HG03159 (cell line): ENCODE measurements around the gene EPHA8.

Source experiments
- ATAC-seq: cut with Tn5 transposase; IDR thresholded peaks from one replicate; pipeline ENCODE4 v1.9.1; 2021; ENCODE audit warnings: mild to moderate bottlenecking, moderate library complexity; ENCODE audit not compliant: unreplicated experiment

EPHA8 gene

DNA sequence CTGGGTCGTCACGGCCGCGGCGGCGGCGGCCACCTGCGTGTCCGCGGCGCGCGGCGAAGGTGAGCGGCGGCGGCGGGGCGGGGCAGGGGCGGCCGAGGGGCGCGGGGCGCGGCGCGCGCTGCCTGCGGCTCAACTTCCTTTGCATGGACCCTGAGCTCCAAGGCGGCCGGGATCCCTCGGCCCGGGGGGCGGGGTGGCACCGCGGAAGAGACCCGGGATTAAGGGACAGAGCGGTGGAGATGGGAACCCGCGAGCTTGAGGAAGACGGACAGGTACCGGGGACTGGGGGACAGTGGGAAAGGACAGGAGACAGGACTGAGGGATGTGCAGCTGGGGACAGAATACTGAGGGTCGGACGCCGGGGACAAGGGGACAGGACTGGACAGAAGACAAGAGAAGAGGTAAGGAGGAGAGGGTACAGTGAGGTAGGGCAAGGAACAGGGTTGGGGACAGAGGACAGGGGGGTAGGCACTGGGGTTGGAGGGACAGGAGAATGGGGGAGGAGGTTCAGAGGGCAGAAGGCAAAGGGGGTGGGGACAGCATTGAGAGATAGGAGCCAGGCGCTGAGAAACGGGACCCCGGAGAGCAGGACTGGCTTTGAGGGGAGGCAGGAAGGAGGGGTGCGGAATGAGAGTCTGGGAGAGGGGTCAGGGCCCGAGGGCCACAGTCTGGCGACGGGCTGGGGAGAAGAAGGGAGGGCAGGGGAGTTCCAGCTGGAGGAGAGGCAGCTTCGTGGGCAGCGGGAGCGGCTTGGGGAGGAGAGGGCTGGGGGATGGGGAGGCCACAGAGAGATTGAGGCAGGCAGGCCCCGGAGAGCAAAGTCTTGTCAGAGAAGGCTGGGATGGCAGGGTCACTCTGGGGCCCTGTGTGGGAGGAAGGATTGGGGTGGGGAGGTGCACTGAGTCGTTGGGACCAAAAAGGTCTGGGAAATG, 648 bp downstream of the EPHA8 start:
- ATAC-seq = no peak

DNA sequence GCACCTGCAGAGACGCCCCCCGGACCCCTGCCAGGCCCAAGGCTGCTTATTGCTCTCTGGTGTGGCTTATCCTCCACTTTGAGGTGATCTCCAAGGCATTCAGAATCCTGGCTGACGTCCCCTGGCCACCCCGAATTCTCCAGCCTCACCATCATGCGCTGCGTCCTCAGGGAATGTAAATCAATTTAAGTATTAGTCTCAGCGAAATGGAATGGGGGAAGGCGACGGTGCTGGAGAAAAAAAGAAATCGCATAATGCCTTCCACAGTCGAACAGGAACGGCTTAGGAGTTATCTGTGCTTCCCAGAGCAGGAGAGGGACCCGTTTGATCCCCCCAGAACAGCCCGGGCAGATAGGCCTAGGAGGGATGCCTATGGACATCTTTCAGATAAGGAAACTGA, 2.9 kb downstream of the EPHA8 start:
- ATAC-seq = no peak

DNA sequence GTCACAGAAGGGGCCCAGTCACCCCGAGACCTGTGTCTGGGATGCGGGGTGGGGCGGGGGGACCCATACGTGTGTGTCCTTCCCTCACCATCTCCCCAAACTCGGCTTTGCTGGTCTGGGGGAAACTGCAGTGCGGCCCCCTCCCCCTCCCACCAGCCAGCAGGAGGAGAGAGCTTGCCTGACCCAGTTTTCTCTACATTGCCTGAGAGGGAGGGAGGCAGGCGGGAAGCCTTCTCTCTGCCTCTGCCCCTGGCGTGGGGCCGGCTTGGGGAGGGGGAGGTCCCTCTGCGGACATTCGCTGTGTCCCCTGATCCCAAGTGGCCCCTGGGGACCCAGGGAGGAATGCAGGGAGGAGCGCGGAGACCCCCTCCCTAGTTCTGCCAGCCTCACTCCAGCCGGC, 3.9 kb downstream of the EPHA8 start:
- no peak for ATAC-seq

DNA sequence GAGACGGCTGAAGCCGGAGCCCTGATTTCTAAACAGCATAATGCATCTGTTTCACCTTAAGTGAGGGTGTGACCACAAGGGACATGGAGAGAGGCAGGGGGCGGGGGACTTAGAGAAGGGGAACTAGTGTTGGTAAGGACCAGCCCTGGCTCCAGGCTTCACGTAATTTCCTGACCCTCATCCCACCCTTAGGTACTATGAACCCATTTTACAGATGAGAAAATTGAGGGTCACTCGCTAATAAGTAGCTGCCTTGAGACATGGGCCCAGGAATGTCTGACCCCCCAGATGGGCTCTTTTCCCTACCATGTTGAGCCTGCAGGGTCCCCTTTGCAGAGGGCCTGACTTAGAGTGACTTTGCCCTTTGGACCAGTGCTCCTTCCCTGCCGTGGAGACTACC, 4.7 kb downstream of the EPHA8 start:
- no peak for ATAC-seq

DNA sequence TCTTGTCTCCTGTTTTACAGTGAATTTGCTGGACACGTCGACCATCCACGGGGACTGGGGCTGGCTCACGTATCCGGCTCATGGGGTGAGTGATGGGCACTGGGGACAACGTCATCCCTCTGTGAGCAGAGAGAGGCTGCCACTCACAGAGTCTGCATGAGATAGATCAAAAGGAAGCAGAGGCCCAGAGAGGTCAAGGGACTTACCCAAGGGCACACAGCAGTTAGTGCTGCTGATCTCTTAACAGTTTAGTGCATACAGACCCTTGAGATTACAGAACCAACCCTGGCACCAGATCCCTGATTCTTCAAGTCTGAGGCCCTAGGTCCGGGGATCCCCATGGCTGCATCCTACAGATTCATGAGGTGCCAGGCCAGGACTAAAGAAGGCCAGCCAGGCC, 6.0 kb downstream of the EPHA8 start:
- no peak for ATAC-seq

DNA sequence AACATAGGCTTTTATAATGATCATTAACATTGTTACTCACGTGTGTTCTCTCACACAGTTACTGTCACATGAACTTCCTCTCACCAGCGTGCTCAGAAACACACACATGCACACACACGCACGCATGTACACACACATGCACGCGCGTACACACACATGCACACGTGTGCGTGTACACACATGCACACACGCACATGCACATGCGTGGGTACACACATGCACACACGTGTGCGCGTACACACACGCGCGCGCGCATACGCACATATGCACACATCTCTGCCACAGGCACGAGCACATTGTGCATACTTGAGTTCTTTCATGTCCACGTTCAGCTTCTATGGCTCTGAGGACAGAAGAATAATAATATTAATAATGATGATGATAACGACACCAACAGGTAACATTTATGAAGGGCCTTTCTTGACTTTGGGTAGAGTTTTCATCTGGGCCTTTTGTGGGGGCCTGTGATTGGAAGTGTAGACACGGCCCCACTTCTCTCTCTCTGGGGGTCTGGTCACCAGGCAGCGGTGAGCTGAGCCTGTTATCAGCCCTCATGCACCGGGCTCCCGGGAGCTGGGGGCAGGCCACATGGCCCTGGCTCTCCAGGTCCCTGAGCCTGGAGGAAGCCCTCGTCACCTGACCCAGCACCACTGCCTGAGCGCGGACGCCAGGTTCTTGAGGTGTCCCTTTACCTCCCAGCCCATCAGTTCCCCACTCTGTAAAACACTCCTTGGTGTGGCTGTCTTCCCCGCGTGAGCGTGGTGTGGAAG, 7.0 kb downstream of the EPHA8 start:
- ATAC-seq = no peak

DNA sequence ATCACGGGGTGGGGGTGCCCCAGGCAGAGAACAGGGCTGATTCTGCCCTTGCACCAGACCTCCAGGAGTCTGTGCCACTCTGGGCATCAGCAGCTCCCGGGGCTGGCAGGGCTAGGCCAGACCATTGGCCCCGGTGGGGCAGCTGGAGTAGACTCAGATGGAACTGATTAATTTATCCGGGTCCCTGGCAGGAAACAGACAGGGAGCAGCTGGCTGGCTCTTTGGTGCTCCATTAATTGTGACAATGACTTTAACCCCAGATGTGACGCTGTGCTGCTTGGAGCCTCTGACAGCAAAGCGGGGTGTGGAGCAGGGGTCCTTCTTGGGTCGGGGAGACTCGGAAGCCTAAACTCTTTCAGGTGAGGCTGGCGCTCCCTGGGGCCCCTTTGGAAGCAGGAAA, 9.5 kb downstream of the EPHA8 start:
- no peak for ATAC-seq

DNA sequence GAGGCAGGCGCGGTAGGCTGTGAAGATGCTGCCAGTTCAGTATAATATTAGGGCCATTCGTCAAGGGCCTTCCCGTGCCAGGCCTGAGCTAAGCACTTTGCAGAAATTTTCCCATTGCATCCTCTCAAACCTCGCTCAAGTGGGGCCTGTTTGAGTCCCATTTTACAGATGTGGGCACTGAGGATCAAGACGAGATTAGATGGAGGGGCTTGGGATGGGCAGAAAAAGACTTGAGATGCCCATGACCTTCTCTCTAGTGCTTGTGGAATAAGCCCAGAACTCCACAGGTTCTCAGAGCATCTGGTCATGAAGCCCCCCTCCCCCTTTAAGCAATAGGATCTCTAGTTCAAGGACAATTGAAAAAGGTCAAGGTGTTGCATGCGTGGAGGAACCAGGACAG, 9.9 kb downstream of the EPHA8 start:
- no peak for ATAC-seq

DNA sequence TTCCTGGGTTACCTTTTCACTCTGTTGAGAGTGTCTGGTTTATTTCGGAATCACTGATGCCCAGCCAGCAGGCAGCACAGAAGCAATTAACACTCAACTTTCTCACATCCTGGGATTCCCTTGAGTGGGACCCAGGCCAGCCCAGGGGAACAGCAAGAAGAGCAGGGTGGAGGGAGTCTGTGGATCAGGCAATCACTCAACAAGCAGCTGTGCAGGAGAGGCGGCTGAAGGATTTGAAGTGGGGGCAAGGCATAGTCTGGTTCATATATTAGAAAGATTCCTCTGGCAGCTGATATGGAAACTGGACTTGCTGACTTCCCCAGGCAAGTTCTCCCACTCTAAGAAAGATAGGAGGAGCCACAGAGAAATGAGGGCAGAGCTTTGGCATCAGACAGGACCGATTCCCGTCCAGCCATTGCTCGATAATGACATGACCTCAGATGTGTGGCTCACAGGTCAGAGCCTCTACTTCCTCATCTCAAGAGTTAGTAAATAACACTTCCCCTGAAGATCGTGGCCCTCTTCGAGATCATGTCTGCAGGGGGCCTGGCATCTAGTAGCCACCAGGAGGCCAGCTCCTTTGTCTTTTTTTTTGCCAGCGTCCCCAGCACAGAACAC, 12.4 kb downstream of the EPHA8 start:
- ATAC-seq = no peak

DNA sequence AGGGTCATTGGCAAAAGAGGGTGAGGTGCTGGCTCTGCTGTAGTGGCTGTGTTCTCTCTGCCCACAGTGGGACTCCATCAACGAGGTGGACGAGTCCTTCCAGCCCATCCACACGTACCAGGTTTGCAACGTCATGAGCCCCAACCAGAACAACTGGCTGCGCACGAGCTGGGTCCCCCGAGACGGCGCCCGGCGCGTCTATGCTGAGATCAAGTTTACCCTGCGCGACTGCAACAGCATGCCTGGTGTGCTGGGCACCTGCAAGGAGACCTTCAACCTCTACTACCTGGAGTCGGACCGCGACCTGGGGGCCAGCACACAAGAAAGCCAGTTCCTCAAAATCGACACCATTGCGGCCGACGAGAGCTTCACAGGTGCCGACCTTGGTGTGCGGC, 12.9 kb downstream of the EPHA8 start:
- ATAC-seq = no peak

DNA sequence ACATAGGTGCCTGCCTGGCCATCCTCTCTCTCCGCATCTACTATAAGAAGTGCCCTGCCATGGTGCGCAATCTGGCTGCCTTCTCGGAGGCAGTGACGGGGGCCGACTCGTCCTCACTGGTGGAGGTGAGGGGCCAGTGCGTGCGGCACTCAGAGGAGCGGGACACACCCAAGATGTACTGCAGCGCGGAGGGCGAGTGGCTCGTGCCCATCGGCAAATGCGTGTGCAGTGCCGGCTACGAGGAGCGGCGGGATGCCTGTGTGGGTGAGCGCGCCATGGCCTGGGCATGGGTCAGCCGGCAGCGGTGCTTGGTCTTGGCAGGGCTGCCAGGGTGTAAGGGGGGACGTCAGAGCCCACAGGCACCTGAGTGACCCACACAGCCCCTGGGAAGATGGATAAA, 13.3 kb downstream of the EPHA8 start:
- no peak for ATAC-seq

DNA sequence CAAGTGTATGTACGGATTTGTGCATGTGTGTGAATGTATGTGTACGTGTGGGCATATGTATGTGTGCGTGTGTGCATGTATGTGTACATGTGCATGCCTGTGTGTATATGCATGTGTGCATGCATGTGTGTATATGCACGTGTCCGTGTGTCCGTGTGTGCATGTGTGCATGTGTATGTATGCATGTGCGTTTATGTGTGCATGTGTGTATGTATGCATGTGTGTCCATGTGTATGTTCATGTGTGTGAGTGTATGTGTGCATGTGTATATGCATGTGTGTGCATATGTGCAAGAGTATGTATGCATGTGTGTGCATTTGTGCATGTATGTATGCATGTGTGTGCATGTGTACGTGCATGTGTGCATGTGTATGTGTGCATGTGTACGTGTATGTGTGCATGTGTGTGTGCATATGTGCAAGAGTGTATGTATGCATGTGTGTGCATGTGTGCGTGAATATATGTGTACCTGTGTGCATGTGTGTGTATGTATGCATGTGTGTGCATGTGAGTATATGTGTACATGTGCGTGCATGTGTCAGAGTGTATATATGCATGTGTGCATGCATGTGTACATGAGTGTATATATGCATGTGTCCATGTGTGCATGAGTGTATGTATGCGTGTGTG, 15.6 kb downstream of the EPHA8 start:
- ATAC-seq = no peak

DNA sequence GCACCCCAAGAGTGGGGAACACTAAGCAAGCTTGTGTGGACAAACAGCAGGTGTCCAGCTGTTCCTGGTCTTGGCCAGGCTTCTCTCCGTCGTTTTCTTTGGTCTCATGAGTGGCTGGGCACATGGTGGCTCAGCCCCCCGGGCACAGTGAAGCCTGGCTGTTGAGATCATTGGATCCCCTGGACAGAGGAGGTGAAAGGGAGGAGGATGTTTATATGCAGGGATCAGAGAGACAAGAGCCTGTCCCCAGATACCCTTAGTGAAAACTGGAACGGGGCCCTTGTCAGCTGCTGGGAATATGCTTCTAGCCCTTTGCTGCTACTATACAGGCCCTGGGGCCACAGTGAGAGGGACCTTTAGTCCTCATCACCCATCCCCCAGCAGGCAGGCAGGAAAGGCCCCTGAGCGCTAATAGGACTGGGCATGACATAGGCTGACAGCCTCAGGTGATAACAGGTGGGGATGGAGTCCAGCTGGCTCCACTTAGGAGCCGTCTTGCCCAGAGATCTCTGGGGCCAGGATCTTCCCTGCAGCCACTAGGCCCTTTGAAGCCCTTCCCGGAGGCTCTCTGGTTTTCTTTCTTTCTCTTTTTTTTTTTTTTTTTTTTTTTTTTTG, 16.4 kb downstream of the EPHA8 start:
- ATAC-seq = no peak

DNA sequence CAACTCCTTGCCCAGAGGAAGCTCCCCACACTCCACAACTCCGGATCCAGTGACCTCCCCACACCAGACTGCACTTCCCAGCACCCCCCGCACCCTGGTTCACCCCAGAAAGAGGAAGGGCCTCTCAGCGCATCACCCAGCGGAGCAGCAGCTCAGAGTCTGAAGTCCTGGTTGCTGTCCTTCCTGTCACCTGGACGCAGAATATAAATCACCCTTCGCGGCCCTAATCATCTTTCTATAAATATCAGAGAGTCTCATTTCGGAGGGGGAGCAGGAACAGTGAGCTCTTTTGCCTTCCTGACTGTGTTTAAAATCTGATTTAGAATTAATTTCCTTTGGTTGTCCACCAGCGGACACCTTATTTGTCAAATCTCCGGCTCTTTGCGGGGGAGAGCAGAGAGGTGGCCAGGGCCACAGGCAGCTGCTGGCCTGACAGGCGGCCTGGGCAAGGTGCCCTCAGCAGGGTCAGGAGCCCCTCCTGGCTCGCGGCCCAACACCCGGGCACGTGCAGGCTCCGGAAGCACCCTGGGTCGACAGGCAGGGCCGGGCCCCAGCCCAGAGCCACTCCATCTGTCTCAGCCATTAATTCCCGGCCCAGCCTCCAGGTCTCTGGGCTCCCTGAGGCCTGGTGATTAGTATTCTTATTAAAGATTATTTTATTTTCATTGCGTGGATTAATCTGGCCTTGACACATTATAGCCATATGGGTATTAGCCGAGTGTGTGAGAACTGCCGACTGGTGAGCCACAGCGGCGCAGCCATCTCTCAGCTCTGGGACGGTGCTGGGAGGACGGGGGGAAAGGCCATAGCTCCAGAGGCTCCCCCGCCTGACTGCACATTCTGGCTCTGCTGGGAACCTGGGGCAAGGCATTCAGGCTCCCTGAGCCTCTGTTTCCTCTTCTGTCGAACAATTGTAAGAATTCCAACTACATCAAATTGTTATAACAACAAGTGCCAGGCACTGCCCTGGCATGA, 19.7 kb downstream of the EPHA8 start:
- ATAC-seq = no peak

DNA sequence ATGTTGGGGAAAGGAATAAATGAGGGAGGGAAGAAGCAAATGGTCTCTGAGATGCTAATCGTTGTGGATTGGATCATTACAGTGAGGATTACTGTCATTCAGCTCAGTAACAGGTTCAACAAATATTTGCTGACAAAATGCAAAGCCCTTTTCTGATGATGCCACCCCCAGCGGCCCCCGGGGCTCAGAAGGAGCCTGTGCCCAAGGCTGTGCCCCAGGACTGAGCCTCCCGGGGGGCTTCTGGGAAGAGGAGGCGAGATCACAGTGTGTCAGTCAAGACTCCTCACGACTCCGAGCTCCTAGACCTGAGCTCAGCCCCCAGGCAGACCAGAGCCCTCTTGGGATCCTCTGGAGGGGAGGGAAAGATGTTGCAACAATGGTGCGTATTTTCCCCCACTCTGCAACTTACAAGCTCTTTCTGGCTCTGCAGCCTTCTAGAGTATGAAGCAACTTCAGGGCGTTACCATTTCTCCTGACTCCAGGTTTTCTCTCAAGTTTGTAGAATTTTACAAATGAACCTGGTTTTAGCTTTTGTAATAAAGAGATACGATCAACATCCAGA, 20.8 kb downstream of the EPHA8 start:
- no peak for ATAC-seq

DNA sequence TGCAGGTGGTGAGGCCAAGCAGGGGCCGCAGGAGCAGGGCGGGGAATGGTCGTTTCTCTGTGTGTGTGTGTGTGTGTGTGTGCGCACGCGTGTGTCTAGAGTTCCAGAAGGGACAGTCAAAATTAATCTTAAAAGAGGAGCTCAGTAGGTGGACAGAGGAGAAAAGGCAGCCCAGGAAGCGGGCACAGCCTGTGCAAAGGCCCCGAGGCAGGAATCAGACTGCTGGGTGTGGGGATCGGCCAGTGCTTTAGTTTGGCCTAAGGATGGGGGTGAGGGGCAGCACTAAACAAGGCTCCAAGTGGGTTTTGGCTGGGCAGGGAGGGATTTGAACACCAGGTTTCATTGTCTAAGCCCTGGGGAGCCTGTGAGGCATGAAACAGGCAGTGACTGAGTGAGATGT, 21.7 kb downstream of the EPHA8 start:
- ATAC-seq = no peak

DNA sequence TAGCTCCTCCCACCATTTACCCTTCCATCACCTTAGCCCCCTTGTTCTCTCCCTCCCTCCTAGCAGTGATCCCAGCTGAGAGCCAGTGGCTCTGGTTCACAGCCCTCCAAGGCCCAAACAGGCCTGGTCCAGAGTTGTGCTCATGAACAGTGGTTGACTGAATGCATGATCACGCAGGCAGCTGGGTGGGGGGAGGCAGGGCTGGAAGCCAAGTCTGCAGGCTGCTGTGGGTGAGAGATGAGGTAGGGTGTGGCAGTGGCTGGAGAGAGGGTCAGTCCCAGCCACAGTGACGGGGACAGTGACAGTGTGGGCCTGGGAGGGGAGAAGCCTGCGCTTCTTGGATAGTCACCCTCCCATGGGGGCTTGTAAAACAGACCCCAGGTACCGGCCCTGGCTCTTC, 22.2 kb downstream of the EPHA8 start:
- no peak for ATAC-seq

DNA sequence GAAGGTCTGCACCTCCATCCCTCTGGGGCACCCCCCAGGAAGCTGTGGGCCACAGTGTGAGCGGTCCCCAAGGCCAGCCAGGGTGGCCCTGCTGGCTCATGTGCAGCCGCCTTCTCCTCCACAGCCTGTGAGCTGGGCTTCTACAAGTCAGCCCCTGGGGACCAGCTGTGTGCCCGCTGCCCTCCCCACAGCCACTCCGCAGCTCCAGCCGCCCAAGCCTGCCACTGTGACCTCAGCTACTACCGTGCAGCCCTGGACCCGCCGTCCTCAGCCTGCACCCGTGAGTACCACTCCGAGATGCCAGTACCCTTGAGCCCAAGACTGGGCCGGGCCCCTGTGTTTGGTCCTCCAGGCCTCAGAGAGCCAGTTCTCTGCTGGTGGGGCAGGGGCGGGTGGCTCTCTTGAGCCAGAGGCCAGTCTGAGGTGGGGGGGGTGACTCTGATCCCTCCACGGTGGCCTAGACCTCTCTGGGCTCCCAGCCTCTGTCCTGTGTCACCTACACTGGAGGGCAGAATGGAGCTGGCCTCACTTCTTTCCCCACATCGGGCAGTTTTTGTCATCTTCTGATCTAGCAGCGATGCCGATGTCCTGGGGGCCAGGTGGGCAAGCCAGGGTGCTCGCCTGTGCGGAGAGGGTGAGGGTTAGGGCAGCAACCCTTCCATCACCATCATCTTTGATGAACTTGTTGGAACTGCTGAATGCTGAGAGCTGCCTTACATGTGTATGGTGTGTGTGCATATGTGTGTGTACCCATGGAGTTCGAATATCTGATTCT, 23.3 kb downstream of the EPHA8 start:
- ATAC-seq = no peak

DNA sequence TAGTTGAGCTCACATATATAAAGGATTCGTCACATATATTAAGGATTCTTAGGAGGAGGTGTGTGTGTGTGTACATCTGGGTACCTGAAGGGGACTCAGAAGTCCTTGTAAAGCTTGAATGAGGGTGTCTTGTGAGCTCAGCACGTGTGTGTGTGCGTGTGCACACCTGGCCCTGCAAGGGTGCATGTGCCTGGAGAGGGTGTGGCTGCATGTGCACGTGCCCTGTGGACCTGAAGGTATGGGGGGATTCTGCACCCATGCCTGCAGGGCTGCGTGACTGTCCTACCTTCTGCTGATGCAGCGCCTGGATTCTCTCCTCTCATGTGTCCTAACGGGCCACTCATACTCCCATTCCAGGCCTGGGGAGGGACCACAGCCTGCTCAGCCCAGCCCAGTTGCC, 24.0 kb downstream of the EPHA8 start:
- ATAC-seq = no peak
